NOMO-1 treated with DMSO at 0.1 percent for 48 hours (cell line): ENCODE data around the gene DACH1.
"Not testable (repeated sequence)": the region's sequence is repeated elsewhere in the genome, so short reads cannot be mapped to it uniquely, and the experiment has no call there.

Experiments used
- DNase-seq: peaks from one replicate; lab custom pipeline; 2025; ENCODE audit not compliant: unreplicated experiment; lab: John Stamatoyannopoulos, UW

Gene DACH1

DNA sequence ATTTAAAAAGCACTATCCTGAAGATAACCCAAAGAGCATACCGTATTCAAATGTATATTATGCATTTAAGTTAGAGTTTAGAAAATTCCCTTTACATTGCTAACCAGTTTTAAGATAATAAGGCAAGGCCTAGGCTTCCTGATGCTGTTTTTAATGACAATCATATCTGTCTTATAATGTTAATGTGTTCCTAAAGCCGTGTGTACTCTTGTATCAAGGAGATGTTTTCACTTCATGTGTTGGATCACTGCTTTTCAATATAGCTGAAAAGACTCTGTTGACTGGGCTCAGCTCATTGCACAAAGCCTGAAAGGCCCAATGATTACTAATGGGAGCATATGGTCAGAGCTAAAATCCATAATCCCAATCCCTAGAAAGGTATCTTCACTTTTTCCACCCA lies 81.6 kb downstream of the DACH1 start:
- DNase-seq, result no peak

DNA sequence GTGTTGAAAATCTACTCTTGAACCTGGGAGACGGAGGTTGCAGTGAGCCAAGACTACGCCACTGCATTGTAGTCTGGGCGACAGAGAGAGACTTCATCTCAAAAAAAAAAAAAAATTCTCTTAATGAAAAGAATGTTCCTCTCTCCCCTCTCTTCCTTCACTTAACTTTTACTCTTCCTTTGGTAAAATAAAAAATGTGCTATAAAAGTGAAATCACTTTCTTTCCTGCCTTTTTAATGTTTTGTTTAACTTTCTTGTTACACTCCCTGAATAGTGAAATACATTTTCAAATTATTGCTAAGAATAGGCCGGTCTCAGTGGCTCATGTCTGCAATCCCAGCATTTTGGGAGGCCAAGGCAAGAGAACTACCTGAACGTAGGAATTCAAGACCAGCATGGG lies 86.5 kb downstream of the DACH1 start:
- no peak for DNase-seq

DNA sequence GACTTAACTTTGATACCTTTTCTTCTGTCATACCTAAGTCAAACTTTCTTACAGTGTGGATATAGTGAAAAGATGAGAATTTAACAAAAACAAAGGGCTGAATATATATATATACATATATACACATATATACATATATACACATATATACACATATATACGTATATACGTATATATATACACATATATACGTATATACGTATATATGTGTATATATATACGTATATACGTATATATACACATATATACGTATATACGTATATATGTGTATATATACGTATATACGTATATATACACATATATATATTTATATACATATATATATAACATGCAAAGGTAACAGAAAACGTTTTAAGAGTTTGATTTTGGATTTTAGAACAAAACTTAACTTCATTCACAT lies 88.0 kb downstream of the DACH1 start:
- DNase-seq, result not testable (repeated sequence)

DNA sequence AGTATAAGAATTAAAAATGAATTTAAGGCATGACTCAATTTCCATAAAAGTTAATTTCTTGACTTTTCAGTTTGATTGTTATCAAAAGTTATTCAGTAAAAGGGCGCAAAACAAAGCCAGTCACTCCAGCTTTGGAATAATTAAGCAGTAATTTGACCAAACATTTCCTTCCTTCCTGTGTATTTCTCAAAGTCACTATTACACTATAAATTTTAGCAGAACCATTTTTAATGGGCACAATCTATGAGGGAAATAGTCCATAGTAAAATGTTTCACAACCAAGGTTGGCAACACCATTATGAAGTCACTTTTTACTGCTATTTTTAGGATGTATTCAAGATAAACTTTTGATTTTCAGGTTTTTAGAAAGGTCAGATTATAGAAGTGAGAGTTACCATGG lies 91.0 kb downstream of the DACH1 start:
- peak; percentile 60 for DNase-seq

DNA sequence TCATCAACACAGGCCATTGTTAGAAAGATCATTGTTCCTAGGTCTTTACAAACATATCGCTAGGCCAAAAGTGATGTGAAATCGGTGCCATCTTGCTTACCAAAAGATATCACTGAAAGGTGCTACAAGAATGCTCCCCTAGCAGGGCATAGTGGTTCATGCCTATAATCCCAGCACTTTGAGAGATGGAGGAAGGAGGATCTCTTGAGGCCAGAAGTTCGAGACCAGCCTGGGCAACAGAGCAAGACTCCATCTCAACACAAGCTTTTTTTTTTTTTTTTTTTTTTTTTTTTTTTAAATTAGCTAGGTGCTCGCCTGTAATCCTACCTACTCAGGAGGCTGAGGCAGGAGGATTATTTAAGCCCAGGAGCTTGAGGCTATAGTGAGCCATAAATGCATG lies 92.1 kb downstream of the DACH1 start:
- DNase-seq, result no peak

DNA sequence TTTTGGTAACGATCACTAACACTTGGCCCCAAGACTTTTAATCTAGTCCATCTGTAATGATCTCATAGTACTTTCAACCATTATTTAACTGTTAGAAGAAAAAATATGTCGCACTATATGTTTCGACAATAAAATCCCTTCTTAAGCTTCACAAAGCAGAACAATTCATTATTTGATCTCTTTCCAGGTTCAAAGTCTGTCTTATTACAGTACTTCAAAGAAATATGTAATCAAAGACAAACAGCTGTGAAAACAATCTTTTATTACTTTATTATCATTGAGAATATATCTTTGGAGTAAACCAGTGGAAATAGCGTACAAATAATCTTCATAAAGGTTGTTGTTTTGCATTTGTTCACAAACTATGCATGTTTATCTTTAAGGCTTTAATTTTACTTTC lies 93.5 kb downstream of the DACH1 start:
- DNase-seq, result no peak

DNA sequence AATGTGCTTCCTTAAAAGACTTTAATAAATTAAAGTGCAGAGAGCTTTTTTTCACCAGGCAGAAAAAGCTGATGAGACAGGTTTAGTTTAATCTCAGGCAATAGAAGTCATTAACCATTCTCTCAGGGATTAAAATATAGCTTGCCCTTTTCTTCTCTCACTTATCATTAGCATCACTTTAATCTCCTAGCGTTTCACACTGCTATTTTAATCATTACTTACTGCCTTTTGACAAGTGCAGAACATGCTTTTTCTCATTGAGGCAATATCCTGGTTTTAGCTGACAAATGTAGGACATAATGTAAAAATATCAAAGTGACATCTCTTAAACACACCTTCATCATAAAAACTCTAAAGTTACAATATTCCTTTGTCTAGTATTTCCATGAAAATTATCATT lies 94.6 kb downstream of the DACH1 start:
- DNase-seq, result no peak

DNA sequence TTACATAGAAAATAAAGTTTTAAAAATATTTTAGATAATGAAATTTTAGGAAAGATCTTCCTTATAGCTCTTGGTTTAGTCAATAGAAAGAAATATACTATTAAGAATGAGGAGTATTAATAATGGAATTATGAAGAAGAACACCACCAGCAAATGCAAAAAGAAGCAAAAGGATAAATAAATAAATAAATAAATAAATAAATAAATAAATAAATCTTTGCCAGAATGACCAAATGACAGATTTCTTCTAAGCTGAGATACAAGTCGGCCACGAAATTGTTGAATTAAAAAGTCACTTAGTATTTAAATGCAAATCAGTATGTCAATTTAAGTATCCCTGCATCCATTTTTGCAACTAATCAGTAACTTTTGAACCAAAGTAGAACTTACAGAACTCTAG lies 95.9 kb downstream of the DACH1 start:
- DNase-seq, result no peak

DNA sequence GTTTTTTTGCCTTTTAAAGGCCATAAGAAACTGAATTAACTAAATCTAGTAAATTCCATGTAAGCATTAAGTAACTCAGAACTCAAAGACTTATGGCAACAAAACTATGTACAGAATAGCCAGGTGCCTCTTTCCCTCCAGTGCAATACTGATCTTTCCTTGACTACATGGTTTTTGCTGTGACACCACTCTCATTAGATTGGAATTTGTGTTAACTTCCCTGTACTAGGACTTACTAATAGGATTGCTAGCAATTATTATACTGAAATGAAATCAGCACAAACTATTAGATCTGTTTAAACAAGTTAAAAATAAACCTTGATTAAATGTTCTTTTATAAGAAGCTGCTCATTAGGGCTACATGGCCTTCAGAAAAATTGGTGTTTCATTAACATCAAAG lies 96.3 kb downstream of the DACH1 start:
- DNase-seq, result no peak

DNA sequence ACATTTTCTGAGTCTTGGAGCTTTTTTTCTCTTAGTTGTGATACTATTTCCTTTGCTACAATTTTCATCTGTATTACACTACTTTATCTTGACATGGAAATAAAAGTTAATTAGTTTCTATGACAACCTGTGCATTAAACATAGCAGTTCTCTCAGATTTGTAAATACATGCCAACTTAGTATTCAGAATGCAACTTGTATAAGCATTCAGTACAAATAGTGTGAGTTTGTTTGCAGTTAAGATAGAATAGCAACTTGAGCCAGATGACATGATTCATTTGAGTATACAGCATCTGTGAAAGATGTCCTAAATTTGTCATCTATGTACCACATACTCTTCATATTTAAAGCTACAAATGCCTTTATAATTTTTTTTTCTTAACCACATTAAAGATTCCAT lies 98.1 kb downstream of the DACH1 start:
- no peak for DNase-seq

DNA sequence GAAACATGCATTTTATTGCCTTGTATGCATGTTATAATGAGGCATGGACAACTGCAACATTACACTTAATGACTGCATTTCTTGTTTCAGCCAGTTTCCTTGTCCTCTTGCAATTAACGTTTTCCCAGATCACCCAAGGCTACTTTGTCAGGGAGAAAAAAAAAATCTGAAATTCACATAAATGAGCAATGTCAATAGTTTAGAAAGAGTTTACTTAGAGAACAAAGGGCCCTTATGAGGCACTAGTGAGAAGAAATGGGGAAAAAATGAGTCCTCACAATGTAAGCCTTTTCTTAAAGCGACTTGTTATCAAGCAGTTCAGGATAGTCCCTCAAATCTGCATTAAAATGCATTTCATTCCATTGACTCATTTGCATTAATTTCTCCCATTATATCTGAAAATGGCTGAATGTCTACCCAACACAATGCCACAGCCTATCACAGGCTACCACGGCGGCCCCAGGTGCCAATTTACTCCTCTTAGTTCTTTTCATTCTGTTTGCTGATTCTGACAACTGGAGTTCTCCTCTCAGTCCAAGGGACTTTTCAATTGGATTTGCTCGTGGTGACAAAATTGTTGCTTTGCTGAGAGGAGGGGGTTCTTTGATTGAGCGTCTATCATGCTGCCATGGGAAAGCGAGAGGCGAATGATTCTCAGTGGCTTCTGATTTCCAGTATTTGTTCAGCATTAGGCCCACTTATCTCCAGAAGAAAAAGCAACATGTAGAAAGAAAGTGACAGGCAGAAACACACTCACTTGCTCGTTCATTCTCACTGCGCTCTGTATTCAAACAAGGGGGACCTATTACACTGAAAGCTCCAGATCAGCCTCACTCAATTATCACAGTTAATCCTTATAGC lies 107.1 kb downstream of the DACH1 start:
- no peak for DNase-seq

DNA sequence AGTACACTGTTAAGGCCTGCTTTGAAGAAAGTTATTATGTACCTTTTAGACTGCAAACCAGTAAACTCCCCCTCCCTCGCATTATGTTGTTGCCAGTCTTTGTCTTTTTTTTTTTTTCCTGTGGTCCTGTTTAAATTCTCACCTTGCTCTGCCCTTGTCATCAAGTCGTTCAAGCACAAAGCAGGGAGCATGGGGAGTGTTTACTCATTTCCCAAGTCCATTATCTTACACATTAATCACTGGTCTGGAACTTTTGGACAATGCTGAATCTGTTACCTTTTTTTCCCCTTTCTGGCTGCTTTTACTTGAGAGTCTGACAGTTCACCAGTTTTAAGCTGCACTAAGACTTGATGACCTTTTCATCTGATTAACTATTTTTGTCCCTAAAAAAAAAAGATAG lies 108.2 kb downstream of the DACH1 start:
- no peak for DNase-seq

DNA sequence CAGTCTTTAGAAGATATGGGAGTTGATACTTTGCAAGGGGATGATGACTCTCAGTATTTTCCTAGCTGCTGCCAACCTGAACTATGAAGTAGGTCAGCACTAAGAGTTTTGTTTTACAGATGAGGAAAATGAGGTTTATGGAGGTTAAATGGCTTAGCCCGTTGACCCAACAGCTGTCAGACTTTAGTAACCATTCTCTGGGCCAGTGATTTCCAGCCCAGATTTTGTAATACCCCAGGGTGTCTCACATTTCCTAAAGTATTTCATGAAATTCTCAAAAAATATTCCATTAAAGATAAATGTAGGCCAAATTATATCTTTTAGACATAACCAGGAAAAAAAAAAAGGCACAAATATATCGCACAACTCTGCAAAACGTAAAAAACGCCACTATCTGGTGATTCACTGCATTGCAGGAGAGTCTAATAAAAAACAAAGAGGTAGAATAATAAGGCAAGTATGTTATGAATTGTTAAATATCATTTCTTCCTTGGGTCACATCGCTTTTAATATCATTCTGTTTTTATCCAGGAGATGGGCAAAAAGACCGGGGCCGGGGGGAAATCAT lies 112.5 kb downstream of the DACH1 start:
- no peak for DNase-seq

DNA sequence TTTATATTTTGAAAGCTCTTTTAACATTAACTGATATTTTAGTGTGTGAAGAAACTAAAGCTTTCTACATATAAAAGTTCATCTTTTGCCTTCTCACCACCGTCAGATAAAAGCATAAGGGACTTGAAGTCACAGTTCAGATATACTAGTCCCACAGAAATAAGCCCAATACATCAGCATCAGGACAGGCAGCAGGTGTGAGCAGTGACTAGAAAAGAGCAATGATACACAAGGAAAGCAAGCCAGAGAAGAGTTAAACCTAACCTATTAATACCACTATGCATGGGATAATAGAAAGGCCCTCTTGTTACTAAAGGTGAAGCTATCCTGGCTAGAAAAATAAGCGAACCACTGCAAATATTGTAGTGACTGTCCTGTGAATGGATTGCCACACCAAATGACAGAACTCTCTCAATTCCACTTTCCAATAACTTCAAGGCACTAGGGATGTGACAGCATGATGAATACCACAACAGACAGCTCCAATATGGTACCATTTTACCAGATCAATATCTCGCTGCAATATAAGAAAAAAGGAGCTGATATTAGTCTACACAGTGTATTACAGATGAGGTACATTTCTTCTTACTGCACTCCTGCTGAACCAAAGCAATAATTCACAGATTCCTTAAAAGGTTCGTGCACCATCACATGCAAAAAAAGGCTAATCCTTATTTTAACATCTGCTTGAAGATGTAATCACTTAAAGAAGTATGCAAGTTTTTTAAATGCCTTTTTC lies 114.1 kb downstream of the DACH1 start:
- no peak for DNase-seq

DNA sequence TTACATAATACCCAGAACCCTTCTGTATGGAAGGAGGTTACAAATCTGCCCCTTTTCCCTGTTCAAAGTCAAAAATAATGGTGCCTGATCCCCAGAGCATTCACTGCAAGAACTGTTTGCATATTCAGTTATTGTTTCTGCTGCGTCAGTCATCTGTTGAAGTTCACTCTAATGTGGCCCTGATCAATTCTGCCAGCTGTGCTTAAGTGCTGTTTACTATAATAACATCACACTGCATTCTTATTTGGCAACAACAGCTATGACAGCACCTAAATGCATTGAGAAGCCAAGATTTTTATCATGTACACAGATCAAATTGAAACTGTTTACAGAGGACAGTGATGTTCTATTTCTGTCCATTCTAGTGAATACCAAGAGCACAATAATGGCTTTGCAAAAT lies 115.9 kb downstream of the DACH1 start:
- no peak for DNase-seq

DNA sequence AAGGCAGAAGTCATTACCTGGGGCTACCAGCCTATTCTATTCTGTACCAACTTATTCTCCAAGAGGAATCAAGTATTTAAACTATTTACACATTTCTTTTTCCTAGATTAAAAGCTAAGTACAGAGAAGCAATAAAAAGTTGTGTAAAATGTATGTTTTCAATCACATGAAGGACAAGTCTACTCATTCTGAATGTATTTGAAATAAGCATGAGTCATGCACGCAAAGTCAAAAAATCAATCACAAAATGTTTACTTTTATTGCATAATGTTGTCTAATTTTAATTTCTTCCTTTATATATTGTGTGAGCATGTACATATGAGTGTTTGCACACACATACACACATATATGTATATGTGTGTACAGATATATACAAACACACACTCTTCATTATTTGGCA lies 136.7 kb downstream of the DACH1 start:
- no peak for DNase-seq

DNA sequence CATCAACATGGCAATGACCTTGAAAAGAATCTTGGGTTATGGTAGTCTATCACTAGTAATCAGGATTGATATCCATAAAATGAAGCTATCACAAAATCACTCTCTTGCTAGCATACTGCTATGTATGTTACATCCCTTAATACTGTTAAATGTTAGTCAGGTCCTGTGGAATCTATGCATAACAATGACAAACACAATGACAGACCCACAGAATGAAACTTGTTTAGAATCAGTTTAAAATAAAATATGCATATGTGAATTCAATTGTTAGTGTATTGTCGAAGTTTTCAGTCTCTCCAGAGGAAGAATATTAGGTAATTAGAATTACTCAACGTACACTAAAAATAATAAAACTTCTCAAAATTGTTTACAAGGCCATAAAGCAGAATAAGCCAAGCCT lies 137.6 kb downstream of the DACH1 start:
- DNase-seq, result no peak

DNA sequence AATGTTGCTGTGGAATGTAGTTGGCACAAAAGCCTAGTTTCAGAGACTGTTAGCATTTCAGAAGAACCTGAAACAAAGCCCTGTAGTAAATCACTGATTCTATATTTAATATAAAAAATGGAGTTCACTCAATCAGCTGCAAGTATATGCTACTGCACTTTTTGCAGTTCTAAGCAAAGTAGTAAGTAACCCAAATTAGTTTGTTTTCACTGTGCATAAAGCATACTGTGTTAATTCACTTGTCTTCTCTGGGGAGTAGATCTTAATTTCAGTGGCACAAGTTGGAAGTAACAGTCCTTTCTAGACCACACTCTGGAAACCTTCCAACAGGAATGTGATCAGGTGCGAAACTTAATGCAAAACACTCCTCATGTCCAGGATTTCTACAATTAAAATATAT lies 139.3 kb downstream of the DACH1 start:
- DNase-seq, result no peak

DNA sequence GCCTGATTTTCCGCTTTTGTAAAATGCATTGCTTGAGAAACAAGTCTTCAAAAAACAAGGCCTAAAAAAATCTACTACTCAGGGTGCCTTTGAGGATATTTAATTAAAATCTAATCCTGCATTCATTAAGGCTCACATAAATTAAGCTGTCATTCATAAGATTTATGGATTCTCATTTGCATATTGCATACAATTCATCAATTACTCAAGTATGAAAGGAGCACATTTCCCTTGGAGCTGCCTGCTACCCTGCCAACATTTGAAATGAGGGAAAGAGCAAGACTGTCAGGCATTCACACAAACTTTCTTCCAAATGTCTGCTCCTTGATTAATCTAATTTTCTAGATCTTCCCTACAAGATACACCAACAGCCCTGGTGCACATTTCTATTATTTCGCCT lies 140.0 kb downstream of the DACH1 start:
- DNase-seq, result no peak

DNA sequence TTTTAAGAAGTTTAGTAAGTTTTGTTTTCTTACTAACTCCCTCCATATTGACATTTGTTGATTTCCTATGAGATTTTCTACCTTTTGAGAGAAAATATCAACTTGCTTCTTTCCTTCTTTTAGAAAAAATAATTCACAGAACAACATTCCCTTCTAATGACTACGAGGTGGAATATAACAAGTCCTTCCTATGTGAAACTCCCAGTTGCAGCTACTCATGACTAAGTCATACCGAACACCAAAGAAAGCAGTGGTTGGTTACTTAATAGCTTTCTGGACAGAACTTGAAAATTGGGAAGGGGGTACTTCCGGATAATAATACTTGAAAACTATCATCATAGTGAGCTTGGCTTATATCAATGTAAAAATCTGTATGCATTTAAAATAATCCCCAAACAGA lies 144.8 kb downstream of the DACH1 start:
- no peak for DNase-seq

DNA sequence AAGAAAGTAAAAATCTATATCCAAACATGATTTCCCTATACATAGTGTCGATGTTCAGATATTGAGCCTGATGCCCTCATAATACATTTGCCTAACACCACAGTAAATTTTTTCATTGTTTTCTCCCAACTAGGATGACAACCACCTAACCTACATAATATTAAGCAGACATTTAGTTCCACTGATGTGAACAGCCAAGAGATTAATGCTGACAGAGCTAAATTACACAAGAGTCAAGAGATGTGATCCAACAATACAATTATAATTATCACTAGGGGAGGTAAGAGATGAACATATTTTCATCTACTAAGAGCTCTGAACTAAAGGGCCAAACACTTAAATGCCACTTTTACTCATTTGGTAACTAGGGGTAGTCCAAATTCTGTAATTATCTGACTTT lies 145.9 kb downstream of the DACH1 start:
- no peak for DNase-seq

DNA sequence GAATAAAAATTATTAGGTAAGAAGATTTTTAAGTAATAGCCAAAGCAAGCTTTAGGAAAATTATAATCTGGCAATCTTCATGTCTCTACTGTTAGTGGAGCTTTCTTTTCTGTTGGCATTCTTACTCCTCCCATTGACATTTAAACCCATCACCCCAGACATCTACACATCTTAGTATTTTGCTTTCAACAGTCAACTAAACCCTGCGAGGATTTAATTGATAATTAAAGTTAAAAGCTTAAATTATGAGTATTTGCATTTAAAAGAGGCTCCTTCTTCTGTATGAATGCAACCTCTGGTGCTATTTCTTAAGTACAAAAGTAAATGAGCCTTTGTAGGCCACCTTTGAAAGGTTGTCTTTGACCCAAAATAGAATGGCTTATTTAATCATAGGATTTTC lies 148.1 kb downstream of the DACH1 start:
- DNase-seq, result no peak
